NCI-H128 (cell line): ENCODE measurements around the gene NKAIN2.
"Not testable (repeated sequence)": the region's sequence is repeated elsewhere in the genome, so short reads cannot be mapped to it uniquely, and the experiment has no call there.

Source experiments
- DNase-seq: peaks from one replicate; lab custom pipeline; 2025; ENCODE audit not compliant: unreplicated experiment; lab: John Stamatoyannopoulos, UW

Gene NKAIN2

DNA sequence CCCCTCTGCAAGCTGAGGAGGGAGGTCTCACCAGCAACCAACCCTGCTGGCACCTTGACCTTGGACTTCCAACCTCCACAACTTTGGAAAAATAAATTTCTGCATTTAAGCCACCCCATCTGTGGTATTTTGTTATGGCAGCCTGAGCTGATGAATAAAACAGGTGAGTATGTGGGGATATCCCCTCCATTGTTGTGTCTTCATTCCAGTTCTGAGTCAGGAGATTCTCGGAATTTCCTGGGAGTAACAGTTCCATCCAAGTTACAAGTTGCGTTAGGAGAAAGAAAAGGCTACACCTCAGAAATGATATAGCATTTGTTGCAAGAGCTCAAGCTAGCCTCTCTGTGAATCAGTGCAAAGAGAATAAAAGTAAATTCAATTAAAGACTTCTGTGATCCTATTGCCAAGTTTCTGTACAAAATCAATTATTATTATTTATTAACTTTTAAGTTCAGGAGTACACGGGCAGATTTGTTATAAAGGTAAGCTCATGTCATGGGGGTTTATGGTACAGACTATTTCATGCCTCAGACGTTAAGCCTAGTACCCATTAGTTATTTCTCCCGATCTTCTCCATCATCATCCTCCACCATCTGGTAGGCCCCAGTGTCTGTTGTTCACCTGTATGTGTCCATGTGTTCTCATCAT is 153.0 kb downstream of the NKAIN2 start:
- no peak for DNase-seq

DNA sequence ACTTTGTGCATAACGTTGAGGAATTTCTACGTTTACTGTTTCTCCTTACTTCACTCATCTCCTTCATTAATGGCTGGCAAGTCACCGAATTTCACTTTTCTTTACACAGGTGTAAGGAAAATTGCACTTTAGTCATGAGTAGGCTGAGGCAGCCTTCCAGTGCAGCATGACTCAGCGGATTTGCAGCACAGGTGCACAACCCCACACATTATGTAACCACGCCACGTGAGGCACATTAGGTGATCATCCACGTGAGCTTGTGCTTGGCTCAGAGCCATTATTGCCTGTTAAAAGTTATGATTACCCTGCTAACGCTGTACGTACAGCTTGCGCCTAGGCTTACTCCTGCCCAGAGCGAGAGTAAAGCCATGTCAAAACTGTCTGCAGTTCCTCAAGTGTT is 158.8 kb downstream of the NKAIN2 start:
- DNase-seq, result peak; percentile 27

DNA sequence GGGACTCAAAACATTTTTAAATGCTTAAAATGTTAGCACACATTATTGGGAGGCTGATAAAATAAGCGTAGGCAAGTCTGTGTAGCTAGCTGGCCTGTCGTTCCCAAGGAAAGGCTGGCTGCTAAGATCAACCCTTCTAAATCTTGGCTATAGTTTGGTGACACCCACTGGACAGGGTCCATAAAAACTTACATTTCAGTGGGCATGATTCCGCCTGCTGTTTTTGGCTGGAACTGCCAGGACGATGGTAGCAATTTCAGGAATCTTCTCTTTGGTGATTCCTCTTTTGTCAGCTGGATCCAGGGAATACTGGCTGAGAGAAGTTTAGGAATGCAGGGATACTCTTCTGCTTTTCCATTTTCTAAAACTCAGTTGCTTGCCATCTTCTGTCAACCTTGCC is 162.2 kb downstream of the NKAIN2 start:
- no peak for DNase-seq

DNA sequence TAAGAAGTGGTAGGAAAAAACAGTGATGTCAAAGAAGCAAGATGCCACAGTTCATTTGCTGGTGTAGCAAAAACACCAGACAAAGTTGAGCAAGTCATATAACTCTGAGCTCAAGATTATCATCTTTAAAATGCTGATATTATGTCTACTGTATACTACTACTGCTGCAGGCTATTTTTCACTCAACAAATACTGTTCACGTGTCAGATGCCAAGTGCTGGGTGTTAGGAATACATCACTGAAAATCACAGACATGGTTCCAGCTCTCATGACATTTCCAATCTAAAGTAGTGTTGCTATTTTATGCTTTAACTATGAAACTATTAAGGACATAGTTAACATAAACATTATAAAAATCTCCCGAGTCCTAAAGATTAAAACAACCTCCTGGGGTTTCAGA is 163.0 kb downstream of the NKAIN2 start:
- DNase-seq, result no peak

DNA sequence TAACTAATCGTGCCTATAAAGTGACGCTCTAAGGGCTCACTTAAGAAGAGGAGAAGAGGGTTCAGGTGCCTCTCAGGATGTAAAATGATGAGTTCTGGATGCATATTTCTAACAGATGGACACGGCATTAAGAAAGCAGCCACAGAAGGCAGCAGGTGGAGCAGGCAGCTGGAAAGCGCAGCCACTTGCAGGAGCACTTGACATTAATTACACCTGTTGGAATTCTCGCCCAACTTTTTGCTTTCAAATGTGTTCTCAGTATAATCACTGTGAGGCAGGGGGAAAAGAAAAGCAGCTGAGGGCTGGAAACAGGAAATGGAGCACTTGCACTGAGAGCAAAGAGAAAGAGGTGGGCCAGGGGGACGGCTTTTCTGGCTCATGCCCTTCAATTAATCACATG is 164.2 kb downstream of the NKAIN2 start:
- peak; percentile 93 for DNase-seq

DNA sequence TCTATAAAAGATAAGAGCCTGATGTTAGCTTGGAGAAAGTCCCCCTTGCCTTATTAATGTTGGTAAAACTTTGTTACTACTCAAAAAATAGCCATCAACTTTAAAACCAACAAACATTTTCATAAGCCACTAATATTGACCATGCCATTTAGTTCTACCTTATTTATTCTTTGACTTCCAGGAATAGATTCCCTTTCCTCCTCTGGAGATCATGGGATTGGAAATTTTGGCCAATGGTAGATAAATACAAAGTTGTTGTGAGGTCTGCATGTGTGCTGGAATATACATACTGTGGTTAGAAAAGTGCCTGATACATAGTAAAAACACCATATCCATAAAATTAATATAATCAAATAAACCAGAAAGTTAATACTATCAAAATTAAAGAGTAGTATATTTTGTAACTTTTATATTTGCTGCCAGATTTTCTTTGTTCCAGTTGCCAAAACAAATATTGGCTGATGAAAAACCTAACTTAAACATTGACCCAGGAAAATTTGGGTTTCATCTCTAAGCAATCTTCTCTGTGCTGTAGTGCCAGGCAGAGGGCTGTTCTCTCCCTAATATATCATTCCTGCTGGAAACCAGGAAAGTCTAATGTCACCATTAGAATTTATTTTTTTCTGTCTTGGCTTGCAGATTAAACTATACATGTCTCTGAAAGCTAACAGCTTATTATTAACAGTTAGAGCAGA is 169.1 kb downstream of the NKAIN2 start:
- DNase-seq, result no peak

DNA sequence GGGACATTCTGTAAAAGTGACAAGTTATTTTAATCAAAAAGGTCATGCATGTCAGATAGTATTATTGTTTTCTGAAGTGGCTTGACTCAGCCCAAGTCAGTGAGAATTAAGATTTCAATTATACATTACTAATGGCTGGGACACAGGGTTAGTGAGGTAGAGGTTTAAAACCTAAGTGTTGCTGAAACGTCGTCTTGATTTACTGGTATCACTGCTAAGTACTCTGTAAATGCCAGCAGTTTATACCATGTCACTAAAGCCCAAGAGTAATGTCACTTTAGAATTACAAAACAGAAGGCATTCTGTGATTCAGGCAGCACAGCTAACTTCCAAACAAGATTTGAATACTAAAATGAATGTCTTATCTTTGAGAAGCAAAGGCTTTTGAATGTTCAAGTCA is 176.6 kb downstream of the NKAIN2 start:
- DNase-seq, result no peak

DNA sequence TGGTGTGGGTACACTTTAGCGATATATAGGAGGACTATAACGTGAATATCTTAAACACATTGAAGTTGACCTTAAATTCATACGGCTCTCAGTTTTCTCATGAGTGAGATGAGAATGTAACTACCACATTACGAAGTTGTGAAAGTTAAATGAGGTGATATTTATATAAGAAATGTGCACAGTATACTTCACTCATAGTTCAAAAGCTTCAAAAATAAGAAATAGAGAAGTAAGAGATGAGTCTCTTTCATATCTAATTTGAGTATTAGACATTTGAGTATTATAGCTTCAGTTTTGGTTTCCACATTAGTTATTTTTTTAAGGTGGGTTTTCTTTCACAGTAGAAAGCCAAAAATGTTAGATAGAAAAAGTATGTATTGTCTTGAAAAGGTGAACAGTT is 183.3 kb downstream of the NKAIN2 start:
- no peak for DNase-seq

DNA sequence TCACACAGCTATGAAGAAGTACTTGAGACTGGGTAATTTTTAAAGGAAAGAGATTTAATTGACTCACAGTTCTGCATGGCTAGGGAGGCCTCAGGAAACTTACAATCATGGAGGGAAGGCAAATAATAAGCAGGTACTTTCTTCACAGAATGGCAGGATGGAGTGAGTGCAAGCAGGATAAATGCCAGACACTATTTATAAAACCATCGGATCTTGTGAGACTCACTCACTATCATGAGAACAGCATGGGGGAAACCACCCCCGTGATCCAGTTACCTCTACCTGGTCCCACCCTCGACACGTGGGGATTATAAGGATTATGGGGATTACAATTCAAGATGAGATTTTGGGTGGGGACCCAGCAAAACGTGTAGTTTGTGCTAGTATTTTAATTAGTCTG is 186.3 kb downstream of the NKAIN2 start:
- DNase-seq, result not testable (repeated sequence)

DNA sequence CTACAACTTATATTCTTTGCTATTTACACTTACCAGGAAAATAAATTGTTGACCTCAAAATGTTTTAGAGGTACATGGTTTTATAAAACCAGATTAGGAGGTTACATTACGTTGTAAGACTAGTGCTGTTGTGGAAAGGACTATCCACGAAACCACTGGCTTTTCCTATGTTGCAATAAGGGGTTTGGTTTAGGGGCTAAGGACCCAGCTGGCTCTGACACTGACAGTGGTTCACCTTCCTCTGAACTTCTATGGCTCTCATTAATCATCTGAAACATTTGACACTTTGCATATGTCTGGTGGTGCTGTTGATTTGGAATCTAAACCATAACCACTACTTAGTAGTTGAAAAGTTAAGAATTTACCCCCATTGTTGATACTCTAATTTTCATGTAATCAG is 186.7 kb downstream of the NKAIN2 start:
- no peak for DNase-seq

DNA sequence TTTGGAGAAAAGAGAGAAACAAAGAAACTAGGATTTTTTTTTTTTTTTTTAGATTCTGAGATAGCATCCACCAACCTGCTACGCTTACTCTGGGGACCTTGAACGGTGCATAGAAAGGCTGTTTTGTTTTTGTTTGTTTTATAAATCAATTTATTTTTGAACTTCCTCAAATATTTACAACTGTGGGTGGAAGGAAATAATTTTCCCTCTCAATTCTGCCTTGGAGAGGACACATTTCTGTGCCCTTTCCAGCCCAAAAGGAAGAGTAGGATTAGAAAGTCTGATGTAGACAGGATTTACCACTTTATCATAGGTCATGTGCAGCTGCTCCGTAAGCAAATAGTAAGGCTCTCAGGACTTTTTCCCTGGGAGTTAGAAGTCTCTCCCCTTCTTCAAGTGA is 190.5 kb downstream of the NKAIN2 start:
- DNase-seq, result no peak

DNA sequence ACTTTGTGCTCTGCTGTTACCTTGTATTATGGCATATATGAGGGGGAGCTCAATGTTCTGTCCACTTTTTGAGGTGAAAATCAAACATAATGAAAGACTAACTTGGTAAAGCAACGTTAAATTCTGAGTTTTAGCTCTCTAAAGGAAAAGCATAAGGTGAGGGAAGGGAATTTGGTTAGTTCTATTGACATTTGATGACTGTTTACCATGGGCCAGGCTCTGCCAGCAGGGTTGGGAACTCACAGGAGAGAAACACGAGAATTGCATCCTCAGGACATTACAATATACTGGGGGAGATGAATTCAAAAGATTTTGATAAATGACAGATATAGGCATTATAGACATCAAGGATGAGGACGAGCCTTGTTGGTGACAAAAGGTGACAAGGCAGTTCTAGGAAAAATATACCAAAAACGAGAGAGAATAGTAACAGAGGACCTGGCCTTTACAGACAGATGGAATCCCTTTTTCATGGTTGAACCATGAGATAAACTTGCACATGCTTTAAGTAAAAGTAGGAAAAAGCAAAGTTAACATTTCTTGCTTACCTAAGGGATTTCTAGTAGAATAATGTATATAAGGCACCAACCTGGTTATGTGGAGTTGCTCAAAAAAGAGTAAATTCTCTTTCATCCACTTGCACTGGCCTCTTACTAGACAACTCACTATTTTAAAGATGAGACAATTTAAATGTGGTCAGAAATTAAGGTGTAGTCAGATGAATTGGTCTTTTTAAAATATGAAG is 191.4 kb downstream of the NKAIN2 start:
- DNase-seq, result no peak

DNA sequence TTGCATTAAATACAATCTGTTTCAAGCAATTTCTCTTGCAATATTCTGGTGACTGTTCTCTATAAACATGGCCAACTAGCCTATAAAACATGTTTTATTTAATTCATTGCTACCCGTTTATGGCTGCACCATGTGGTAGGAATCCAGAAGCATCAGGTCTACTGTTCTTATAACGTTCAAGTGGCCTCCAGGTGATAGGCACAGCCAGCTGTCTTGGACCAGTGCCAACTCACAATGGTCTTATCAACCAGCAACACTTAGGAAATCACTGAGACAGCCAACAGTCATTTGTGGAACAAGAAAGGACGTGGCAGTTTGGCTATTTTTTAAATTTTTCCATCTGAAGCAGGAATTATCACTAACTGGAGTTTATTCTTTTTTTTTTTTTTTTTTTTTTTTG is 193.6 kb downstream of the NKAIN2 start:
- peak; percentile 25 for DNase-seq

DNA sequence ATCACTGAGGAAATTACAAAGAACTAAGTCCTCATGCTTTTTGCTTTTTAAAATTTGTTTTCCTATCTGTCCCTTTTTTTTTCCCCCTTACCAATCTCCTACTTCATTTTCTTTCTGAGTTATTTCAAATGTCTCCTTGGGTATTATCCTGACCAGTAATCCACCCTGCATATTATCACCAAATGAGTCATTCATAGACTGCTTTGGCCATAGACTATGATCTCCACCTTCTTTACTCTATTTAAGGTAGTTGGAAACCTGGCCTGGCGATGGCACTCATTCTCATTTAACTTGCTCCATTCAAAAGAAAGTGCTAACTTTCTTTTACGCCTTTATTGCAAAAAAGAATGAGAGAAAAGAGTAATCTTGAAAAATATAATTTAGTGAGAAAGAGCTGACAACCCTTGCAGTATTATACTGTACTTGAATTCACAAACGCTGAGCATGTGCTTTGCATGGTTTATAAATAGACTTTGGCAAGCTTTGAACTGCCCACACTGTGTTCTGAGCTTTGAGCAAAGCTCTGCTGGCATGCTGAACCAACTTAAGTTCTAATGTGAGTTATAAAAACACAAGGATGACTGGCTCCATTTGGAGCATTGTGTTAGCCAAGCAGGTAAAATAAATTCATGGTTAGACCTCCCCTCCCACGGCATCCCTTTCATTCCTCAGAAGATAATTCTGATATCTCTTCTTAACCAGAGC is 198.9 kb downstream of the NKAIN2 start:
- DNase-seq, result no peak

DNA sequence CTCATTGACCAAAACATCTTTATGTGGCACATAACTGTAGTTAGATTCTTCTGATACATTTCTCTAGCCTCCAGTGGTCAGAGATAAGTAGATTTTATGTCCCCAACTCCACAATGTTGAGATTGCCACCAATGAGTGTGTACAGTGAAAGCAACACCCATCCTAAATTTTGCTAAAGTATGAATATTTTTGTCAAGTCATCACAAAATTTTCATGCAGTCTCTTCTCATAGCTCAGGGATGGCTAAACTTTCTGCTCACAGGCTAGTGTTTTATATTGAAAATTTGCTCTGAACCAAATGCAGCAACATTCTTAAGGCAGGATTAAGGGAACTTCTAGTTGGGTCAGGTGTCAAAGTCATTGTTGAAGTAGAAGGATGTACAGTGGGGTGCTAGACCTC is 203.6 kb downstream of the NKAIN2 start:
- no peak for DNase-seq

DNA sequence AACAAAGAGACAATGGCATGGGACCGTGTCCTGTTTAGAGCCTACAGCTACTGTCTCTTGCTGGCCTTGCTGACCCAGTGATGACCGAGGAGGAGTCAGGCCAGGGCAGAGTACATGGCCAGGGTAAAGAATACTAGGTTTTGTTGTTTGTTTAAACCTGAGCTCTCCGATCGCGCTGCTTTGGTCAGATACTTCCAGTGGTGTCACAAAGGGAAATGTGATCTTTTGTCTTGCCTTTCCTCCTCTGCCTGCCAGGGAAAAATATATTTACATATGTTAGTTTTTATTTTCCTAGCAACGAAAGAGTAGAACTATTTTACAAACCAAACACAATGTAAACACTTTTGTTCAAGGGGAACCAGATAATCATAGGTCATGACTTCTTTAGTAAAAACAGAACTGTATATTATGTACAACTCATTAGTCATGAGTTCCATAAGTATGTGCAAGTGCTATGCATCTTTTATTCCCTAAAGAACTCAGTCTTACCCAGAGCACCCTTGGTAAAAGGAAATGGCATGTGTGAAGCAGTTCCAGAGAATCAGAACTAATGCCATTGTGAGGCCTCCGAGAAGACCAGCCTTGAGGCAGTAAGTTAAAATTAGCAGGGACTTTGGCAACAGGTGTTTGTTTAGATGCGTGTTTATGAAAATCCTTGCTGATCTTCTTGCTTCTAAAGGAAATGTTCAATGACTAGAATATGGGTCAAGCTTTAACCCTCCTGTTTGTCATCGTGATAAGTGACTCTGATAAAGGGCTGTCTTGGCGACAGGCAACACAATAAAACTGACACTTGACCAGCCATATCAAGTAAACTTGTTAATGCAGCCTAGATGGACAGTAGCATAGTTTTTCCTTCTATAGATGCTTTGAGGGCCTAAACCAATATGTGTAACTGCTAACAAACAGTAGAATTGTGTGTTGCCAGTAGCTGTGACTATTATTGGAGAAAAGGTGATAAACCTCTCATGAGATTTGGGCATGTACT is 204.6 kb downstream of the NKAIN2 start:
- DNase-seq, result no peak

DNA sequence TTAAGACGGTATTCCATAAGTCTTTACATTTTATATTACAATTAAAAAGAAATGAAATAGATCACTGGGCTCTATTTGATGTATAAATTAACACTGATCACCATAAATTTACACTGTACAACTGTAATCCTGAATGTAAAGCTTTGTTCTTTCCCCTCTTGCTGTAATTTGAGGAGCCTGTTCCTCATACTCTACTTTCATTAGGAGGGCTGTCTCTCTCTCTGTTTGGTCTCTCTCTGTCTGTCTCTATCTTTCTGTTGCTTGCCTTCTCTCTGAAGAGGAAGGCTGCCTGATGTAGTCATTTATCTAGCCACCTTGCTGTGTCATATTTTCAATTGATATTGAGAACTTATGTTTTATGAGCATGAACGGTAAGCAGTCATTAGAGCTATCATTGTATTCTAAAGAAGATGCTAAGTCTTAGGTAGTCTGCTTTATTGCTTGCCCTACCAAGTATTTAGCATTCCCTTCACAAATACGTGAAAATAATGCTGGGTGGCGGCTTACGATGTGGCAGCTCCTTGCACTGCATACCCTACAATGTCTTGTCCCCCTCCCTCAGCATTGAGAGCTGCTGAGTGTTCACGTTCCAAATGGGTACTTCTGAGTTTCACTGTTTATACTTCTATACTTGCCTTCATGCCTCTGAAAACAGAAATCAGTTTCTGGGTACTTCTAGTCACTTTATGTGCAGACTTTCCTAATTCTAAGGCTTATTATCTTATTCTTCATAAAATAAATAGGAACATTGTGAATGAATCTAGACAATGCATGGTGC is 205.5 kb downstream of the NKAIN2 start:
- DNase-seq, result no peak

DNA sequence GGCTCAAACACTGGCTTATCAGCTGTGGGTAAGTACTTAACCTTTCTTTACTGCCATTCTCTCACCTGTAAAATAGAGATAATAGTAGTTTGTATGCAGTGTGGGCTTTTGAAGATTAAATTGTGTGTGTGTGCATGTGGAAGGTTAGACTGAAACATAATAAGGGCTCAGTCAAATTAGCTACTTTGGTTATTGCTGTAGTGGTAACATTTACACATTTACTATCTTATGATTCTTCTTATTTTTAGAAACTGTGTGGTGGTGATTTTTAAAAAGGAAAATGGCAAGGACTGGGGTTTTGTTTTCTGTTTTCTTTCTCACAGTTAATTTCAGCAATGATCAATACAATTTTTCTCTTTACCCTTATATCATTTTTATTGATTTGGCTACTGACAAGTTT is 206.9 kb downstream of the NKAIN2 start:
- DNase-seq, result no peak

DNA sequence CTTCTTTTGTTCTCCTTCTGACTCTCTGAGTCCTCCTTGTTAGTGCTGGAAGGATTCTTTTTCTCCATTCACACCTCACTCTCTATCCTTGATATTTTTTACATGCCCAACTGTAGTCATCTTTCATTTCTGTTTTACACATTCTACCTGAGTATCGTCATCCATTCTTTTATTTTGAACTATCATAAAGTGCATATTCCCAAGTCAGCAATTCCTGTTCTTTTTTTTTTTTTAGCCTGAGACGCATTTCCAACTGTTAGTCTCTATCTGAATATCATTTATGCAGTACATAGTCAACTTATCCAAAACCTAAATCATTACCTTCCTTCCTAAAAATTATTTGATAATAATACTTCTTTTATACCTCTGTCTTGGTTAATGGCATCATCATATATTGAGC is 207.5 kb downstream of the NKAIN2 start:
- no peak for DNase-seq

DNA sequence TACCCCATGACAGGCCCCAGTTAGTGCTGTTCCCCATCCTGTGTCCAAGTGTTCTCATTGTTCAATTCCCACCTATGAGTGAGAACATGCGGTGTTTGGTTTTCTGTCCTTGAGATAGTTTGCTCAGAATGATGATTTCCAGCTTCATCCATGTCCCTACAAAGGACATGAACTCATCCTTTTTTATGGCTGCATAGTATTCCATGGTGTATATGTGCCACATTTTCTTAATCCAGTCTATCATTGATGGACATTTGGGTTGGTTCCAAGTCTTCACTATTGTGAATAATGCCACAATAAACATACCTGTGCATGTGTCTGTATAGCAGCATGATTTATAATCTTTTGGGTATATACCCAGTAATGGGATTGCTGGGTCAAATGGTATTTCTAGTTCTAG is 218.4 kb downstream of the NKAIN2 start:
- DNase-seq, result not testable (repeated sequence)
